H9 (cell line): Measurements from ENCODE around the gene PFDN5. TPM values are rescaled to one million over a fixed set of nuclear protein-coding genes. Genes with fewer than 3 reads are reported as not detected.

Experiments
- DNase-seq: peaks from one replicate; pipeline ENCODE4 v3.0.0-alpha.2; 2017
- H2AFZ ChIP-seq: one replicate; pipeline ENCODE4 v1.6.1; 2013; ENCODE audit warnings: mild to moderate bottlenecking, low read length, control low read depth, moderate library complexity
- H2AK5ac ChIP-seq: 2 replicates; pipeline ENCODE4 v1.6.1; 2013; ENCODE audit warnings: low read length, control low read depth, mixed read lengths; ENCODE audit not compliant: insufficient read length
- H2BK120ac ChIP-seq: one replicate; pipeline ENCODE4 v1.6.1; 2013; ENCODE audit warnings: low read depth, mild to moderate bottlenecking, low read length, control low read depth, inconsistent platforms; ENCODE audit not compliant: poor library complexity, severe bottlenecking
- H2BK12ac ChIP-seq: 2 replicates; pipeline ENCODE4 v1.6.1; 2013; ENCODE audit warnings: low read length, control low read depth, mixed read lengths, low read depth; ENCODE audit not compliant: insufficient read length
- H2BK15ac ChIP-seq: 2 replicates; pipeline ENCODE4 v1.6.1; 2013; ENCODE audit warnings: low read depth, low read length, control low read depth
- H2BK20ac ChIP-seq: one replicate; pipeline ENCODE4 v1.6.1; 2013; ENCODE audit warnings: low read depth, mild to moderate bottlenecking, low read length, control low read depth, inconsistent platforms; ENCODE audit not compliant: poor library complexity, severe bottlenecking
- H2BK5ac ChIP-seq: 2 replicates; pipeline ENCODE4 v1.6.1; 2013; ENCODE audit warnings: low read length, control low read depth, mixed read lengths; ENCODE audit not compliant: insufficient read length
- H3K14ac ChIP-seq: 2 replicates; pipeline ENCODE4 v1.6.1; 2013; ENCODE audit warnings: low read length, control low read depth; ENCODE audit not compliant: insufficient read depth
- H3K18ac ChIP-seq: 2 replicates; pipeline ENCODE4 v1.6.1; 2013; ENCODE audit warnings: low read depth, mild to moderate bottlenecking, mixed read lengths, low read length, control low read depth; ENCODE audit not compliant: insufficient read length
- H3K23ac ChIP-seq: 2 replicates; pipeline ENCODE4 v1.6.1; 2013; ENCODE audit warnings: low read length, control low read depth, mixed read lengths, low read depth; ENCODE audit not compliant: insufficient read length
- H3K23me2 ChIP-seq: 2 replicates; pipeline ENCODE4 v1.6.1; 2013; ENCODE audit warnings: low read depth, mild to moderate bottlenecking, mixed read lengths, low read length, control low read depth; ENCODE audit not compliant: insufficient read length, poor library complexity, severe bottlenecking
- H3K27ac ChIP-seq: 2 replicates; pipeline ENCODE4 v1.5.1; 2013; ENCODE audit warnings: low read length, control low read depth, mixed read lengths, low read depth; ENCODE audit not compliant: insufficient read length
- H3K27me3 ChIP-seq: 2 replicates; pipeline ENCODE4 v1.6.1; 2013; ENCODE audit warnings: low read length, control low read depth, inconsistent platforms; ENCODE audit not compliant: insufficient read depth
- H3K4ac ChIP-seq: 2 replicates; pipeline ENCODE4 v1.6.1; 2013; ENCODE audit warnings: low read depth, mild to moderate bottlenecking, control low read depth, inconsistent platforms, low read length, moderate library complexity
- H3K4me1 ChIP-seq: 2 replicates; pipeline ENCODE4 v1.6.1; 2013; ENCODE audit warnings: low read length, control low read depth, inconsistent platforms; ENCODE audit not compliant: insufficient read depth
- H3K4me2 ChIP-seq: 2 replicates; pipeline ENCODE4 v1.6.1; 2013; ENCODE audit warnings: low read length, control low read depth, mixed read lengths; ENCODE audit not compliant: insufficient read length, insufficient read depth
- H3K56ac ChIP-seq: 2 replicates; pipeline ENCODE4 v1.6.1; 2013; ENCODE audit warnings: low read depth, mild to moderate bottlenecking, mixed read lengths, low read length, control low read depth; ENCODE audit not compliant: insufficient read length
- H3K79me1 ChIP-seq: 2 replicates; pipeline ENCODE4 v1.6.1; 2013; ENCODE audit warnings: low read depth, mild to moderate bottlenecking, moderate library complexity, low read length, control low read depth, inconsistent platforms; ENCODE audit not compliant: insufficient read depth, poor library complexity, severe bottlenecking
- H3K79me2 ChIP-seq: 2 replicates; pipeline ENCODE4 v1.6.1; 2013; ENCODE audit warnings: low read length, control low read depth, inconsistent platforms; ENCODE audit not compliant: insufficient read depth
- H3K9ac ChIP-seq: 2 replicates; pipeline ENCODE4 v1.6.1; 2013; ENCODE audit warnings: low read length, control low read depth, mixed read lengths; ENCODE audit not compliant: insufficient read length; ENCODE audit errors: extremely low read depth
- H3K9me3 ChIP-seq: one replicate; pipeline ENCODE4 v1.6.1; 2013; ENCODE audit warnings: low read depth, low read length, inconsistent platforms; ENCODE audit not compliant: control insufficient read depth
- H3T11ph ChIP-seq: one replicate; pipeline ENCODE4 v1.6.1; 2013; ENCODE audit warnings: mild to moderate bottlenecking, low read length, control low read depth, inconsistent platforms
- H4K20me1 ChIP-seq: one replicate; pipeline ENCODE4 v1.6.1; 2013; ENCODE audit not compliant: control insufficient read depth, insufficient read length, insufficient read depth
- H4K5ac ChIP-seq: 2 replicates; pipeline ENCODE4 v1.6.1; 2013; ENCODE audit warnings: low read depth, mild to moderate bottlenecking, mixed read lengths, low read length, control low read depth; ENCODE audit not compliant: insufficient read length
- H4K8ac ChIP-seq: replicated peaks from 2 replicates; pipeline ENCODE4 v1.6.1; 2013; ENCODE audit warnings: low read length, control low read depth, mixed read lengths, low read depth; ENCODE audit not compliant: insufficient read length
- H4K91ac ChIP-seq: 2 replicates; pipeline ENCODE4 v1.6.1; 2013; ENCODE audit warnings: low read depth, mild to moderate bottlenecking, moderate library complexity, mixed read lengths, low read length, control low read depth; ENCODE audit not compliant: insufficient read length
- H3K27ac Mint-ChIP-seq, 3 experiments: 2 replicates in 2 of 3; 3 replicates in 1 of 3; pipeline ENCODE4 v1.8.0; 2020 to 2021; ENCODE audit warnings: mixed read lengths in 3 of 3, mild to moderate bottlenecking in 1 of 3, moderate library complexity in 1 of 3
- H3K27me3 Mint-ChIP-seq: 2 replicates; pipeline ENCODE4 v1.8.0; 2021; ENCODE audit warnings: low read depth, mild to moderate bottlenecking, moderate library complexity, mixed read lengths
- H3K36me3 Mint-ChIP-seq, 3 experiments: 2 replicates in 2 of 3; 3 replicates in 1 of 3; pipeline ENCODE4 v1.8.0; 2020 to 2021; ENCODE audit warnings: low read depth in 3 of 3, mixed read lengths in 3 of 3; ENCODE audit not compliant: insufficient read depth in 1 of 3
- H3K4me1 Mint-ChIP-seq, 2 experiments: 2 replicates each; pipeline ENCODE4 v1.8.0; 2020; ENCODE audit warnings: mixed read lengths in 2 of 2
- H3K4me3 Mint-ChIP-seq, 2 experiments: 2 replicates in 1 of 2; 3 replicates in 1 of 2; pipeline ENCODE4 v1.8.0; 2020 to 2021; ENCODE audit warnings: mild to moderate bottlenecking in 2 of 2, mixed read lengths in 2 of 2, moderate library complexity in 1 of 2
- H3K9me3 Mint-ChIP-seq, 2 experiments: 2 replicates in 1 of 2; 3 replicates in 1 of 2; pipeline ENCODE4 v1.8.0; 2020; ENCODE audit warnings: mild to moderate bottlenecking in 2 of 2, mixed read lengths in 2 of 2, moderate library complexity in 1 of 2
- WGBS: extraction: QIAGEN DNeasy Blood & Tissue Kit; methylation state at CpG from one replicate; pipeline ENCODE4 v1.1.7; 2013; ENCODE audit warnings: missing lambda C conversion rate, low lambda C conversion rate, mixed read lengths; ENCODE audit not compliant: insufficient read length; ENCODE audit errors: extremely low coverage; 5-methylcytosine and 5-hydroxymethylcytosine counted together
- total RNA-seq: library from RNA; stranded (reverse); gene quantifications from 2 replicates; pipeline ENCODE4 v1.2.1, GENCODE V29; 2021
- TF ChIP-seq, protein P1 (sequence below): fragments of 200-600 bp; sonication (generic); conservative IDR thresholded peaks from 3 replicates; pipeline ENCODE4 v1.8.0; 2021; ENCODE audit warnings: antibody characterized with exemption, mild to moderate bottlenecking

PFDN5 gene
- total RNA-seq, 1 experiment from 2014 or later = 285 TPM

DNA sequence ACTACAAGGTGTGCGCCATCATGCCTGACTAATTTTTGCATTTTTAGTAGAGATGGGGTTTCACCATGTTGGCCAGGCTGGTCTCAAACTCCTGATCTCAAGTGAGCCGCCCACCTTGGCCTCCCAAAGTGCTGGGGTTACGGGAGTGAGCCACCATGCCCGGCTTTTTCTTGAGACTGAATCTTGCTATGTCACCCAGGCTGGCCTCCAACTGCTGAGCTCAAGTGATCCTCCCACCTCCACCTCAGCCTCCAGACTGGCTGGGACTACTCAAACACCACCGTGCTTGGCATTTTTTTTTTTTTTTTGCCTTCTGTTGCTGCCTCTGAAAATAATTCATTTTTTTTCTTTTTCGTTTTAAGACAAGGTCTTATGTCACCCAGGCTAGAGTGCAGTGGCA lies 35.5 kb upstream of the PFDN5 start:
- H2BK5ac ChIP-seq = no peak overlapping the region
- H3K27me3 Mint-ChIP-seq = no peaks in the 10 kb centered on the region; the same call in 1 of the 2 replicates
- DNase-seq = no peak
- no peak overlapping the region for H2AK5ac ChIP-seq
- H3K9me3 Mint-ChIP-seq = no peaks in the 10 kb centered on the region
- H2BK20ac ChIP-seq = no peak overlapping the region
- H3K36me3 Mint-ChIP-seq = no peaks in the 10 kb centered on the region
- no peak overlapping the region for H3K23ac ChIP-seq
- H3K4me3 Mint-ChIP-seq = no peak overlapping the region
- H3K27ac Mint-ChIP-seq = no peak overlapping the region
- H3K18ac ChIP-seq = no peak overlapping the region
- no peak overlapping the region for H4K8ac ChIP-seq
- H3K23me2 ChIP-seq = no peaks in the 10 kb centered on the region
- H2BK12ac ChIP-seq = no peak overlapping the region
- no peak overlapping the region for H3T11ph ChIP-seq
- no peaks in the 10 kb centered on the region for H3K9me3 ChIP-seq
- no peaks in the 10 kb centered on the region for H3K4me1 Mint-ChIP-seq
- no peaks in the 10 kb centered on the region for H3K79me1 ChIP-seq
- no peak overlapping the region for H3K4me2 ChIP-seq
- H4K5ac ChIP-seq = no peak overlapping the region
- no CpG with 5 or more reads among the region's 6 CpGs for WGBS
- H3K4me1 ChIP-seq = no peaks in the 10 kb centered on the region
- H3K4ac ChIP-seq = no peak overlapping the region
- no peak overlapping the region for H3K56ac ChIP-seq
- no peak overlapping the region for H3K14ac ChIP-seq
- no peaks in the 10 kb centered on the region for H4K20me1 ChIP-seq
- no peak overlapping the region for H4K91ac ChIP-seq
- TF ChIP-seq, protein P1, sequence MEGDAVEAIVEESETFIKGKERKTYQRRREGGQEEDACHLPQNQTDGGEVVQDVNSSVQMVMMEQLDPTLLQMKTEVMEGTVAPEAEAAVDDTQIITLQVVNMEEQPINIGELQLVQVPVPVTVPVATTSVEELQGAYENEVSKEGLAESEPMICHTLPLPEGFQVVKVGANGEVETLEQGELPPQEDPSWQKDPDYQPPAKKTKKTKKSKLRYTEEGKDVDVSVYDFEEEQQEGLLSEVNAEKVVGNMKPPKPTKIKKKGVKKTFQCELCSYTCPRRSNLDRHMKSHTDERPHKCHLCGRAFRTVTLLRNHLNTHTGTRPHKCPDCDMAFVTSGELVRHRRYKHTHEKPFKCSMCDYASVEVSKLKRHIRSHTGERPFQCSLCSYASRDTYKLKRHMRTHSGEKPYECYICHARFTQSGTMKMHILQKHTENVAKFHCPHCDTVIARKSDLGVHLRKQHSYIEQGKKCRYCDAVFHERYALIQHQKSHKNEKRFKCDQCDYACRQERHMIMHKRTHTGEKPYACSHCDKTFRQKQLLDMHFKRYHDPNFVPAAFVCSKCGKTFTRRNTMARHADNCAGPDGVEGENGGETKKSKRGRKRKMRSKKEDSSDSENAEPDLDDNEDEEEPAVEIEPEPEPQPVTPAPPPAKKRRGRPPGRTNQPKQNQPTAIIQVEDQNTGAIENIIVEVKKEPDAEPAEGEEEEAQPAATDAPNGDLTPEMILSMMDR = no peak
- H3K79me2 ChIP-seq = no peaks in the 10 kb centered on the region
- no peak overlapping the region for H2BK120ac ChIP-seq
- no peak overlapping the region for H3K9ac ChIP-seq
- H3K27ac ChIP-seq = no peak overlapping the region
- H2BK15ac ChIP-seq = no peak overlapping the region
- no peaks in the 10 kb centered on the region for H3K27me3 ChIP-seq
- no peak overlapping the region for H2AFZ ChIP-seq
